IPS-NIHi11 (cell line): ENCODE data around the gene LRRC4C.
A peak's percentile ranks its signal among the peaks of the same experiment; 100 is the strongest.

Source experiments
- DNase-seq: peaks from one replicate; pipeline ENCODE4 v3.0.0; 2012; ENCODE audit warnings: mixed read lengths, low spot score

Gene LRRC4C

DNA sequence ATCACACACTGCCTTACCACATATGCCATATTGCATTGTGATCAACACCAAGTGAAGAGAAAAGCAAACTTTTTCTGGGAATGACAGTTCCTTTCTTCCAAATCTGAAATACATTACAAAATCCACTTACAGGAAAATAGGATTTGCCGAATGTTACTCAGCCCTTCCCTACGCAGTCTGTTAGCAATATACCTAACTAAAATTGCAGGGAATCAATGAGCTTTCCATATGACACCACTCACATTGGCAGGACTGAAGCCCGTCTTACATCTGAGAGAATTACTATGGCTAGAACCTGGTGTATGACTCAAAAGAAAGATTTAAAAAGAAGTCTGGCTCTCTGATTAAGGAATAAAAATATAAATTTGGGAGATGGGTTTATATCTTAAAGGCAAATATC is 136.0 kb downstream of the LRRC4C start:
- no peak for DNase-seq

DNA sequence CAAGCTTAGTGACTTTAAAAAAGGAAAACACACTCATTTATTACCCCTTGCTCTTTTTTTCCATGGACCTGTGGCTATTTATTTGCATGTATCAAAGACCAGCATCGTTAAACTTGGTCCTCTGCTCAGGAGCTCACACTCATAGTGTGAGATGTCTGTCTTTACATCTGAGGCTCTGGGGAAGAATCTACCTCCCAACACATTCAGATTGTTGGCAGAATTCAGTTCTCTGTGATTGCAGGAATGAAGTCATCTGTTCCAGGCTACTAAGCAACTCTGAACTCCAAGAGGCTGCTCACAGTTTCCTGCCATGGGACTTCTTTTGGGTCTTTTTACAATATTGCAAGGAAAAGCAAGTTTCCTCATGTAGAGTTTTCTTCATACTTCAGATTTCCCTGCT is 138.8 kb downstream of the LRRC4C start:
- no peak for DNase-seq

DNA sequence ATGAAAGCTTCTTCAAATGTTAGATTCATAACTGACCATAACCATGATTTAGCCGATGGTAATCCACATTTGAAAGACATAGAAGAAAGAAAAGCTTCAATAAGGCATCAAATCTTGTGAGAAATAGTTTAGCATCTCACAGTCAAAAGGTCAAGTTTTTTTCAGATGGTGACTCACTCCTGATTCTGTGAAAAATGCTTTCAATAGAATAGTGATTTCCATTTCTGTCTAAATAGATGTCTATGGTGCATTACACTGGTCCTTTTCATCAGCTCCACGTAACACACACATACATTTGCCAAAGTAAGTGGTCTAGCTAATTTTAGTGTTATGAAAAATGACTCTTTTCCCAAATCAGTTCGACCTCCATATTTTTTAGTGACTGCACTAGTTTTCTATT is 139.2 kb downstream of the LRRC4C start:
- no peak for DNase-seq

DNA sequence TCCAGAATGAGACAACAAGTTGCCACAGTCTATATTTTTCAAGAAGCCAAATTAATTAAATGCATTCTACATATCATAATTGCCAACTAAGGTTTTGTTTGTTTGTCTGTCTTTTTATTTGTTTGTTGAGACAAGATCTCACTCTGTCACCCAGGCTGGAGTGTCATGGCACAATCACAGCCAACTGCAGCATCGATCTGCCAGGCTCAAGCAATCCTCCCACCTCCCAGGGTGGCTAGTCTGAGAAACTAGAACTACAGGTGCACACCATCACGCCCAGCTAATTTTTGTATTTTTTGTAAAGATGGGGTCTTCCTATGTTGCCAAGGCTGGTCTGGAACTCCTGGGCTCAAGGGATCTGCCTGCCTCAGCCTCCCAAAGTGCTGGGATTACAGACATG is 140.0 kb downstream of the LRRC4C start:
- DNase-seq = no peak

DNA sequence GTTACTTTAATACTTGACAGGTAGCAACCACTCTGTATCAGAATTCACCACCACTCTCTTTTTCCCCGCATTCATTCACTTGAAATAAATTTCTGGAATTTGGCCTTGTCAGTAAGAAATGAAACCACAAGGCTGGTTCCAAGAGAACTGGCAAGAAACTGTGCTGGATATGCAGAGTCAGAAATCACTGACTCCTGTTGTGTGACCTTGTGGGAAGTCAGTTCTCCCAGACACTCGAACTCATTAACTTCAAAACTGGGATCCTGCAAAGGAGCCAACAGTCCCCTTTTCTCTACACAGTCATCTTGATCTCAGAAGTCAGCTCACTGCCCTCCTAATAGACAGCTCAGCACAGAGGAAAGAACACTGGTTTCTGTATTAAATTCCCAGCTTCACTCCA is 142.7 kb downstream of the LRRC4C start:
- no peak for DNase-seq

DNA sequence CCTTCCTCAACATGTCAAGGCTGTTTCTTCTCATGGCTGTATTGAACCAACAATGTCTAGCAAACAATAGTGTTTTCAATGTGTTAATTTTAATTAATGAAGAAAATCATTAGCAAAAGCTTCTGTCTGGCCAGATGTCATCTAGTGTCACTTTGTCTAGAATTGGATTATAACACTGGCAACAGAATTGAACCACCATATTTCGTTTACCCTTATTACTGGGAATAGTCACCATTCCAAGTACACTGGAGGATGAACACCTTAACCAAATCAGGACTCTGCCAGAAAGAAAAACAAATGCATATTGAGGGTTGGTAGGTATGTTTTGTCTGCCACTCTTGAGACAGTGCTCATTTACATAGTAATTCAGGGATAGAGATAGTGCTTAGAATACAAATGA is 146.2 kb downstream of the LRRC4C start:
- DNase-seq = no peak

DNA sequence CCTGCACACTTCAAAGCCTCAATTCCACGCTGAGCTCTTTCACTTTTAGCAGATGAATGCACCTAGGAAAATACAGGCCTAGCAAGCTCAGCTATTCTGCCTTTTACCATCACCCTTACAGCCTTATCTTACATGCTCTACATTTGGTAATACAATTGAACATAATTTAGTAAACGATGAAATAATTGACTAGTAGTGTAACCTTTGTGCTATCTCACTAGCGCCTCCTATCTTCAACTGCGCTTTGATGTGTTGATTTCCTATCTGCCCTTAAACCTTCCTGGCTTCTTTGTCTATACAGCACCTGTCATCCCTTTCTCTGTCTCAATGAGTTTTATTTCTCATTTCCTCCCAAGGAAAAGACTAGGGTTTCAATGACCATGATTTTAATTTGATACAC is 149.7 kb downstream of the LRRC4C start:
- peak; percentile 16 for DNase-seq

DNA sequence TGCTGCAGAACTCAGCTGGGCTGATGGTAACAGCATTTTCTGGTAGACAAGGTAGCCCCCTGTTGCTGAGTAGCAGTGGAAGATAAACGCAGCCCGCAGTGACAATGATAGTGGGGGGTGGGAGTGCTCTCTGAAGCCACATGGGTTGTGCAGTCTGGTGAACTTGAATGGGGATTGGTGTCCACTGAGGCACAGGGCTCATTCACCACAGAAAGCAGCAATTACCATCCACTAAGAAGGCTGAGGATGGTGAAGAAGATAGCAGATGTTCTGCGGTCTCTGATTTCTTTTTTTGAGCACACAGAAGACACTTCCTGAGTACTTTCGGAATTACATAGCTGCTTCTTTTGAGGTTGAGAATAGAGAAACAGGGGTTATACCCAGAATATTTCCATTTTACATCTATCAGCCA is 150.3 kb downstream of the LRRC4C start:
- DNase-seq = no peak

DNA sequence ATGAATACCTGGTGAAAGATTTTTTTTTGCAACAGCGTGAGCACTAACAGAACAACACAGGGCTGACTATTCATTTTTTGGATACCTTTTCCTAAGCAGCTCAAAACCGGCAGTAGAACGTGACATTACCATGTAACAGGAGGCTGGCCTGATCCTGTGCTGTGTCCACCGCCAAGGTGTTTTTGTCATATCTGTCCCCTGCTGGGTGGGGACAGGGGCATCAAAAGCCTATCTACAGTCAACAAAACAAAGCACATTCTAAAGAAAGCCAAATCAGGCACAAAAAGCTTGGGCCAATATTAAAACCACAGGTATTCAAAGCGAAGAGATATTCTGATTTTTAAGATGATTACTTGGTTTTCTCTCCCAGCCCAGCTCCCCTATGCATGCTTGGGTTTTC is 151.2 kb downstream of the LRRC4C start:
- no peak for DNase-seq

DNA sequence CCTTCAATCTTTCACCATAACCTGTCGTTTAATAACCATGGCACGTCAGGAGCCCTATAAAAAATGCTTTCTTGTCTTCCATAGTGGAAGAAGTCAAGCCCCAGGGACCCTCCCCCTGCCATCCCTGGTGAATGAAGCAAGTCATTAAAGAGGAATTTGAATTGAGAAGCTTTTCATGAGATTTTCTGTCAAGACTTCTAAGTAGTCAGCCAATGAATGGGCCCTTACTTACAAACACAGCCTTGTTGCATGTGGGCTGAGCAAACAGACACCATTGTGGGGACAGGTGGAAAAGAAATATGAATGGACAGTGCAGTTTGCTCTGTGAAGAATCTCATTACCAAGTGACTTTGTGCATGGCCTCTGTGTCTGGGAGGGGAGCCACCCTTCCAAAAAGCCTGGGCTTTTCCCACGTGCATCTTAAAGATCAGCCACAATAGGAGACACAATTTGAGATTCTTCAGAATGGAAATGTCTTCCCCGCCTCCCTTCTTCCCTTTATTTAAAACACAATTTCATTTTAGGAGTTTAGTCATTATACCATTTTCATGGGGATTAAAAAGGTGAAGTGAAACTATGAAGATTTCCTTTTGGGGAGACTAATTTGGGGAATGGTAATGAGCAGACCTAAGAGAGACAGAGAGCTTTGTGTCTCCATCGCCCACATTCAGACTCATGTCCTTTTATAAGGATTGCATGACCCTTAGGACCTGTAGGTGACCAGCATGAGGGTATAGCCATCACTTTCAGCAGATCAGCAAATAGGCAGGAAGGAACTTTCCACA is 152.0 kb downstream of the LRRC4C start:
- DNase-seq = no peak

DNA sequence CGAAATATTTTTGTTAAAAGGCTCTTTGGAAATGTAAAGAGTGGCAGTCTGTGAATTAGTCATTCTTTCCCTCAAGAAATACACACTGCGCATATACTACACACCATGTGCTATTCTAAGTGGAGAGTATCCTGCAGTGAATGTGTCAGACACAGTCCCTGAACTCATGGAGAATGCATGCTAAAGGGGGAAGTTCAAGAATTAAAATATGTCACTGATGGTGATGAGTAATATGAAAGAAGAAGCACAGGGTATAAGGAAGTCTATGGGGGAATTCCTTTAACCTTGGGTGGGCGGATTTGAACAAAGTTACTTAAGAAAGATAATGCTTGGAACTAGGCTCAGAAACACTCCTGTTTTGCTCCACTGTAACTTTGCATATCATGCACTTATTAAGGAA is 153.0 kb downstream of the LRRC4C start:
- DNase-seq = no peak

DNA sequence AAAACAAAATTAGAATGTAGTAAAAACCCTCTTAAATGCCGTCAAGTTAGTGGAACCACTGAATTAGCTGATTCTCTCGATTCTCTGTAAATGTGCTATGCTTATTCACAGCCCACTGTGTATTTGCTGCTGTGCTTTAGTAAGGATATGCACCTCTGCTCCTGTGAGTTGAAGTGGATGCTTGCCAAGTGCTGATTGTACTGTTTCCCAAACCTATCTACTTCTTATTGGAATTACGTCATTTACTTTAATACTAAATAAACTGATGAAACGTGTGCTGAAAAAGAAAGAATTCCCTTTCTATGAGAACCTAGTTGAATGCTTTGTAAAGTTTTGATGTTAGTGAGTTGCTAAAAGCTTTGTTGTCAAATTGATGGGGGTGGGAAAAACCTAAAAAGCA is 158.4 kb downstream of the LRRC4C start:
- no peak for DNase-seq

DNA sequence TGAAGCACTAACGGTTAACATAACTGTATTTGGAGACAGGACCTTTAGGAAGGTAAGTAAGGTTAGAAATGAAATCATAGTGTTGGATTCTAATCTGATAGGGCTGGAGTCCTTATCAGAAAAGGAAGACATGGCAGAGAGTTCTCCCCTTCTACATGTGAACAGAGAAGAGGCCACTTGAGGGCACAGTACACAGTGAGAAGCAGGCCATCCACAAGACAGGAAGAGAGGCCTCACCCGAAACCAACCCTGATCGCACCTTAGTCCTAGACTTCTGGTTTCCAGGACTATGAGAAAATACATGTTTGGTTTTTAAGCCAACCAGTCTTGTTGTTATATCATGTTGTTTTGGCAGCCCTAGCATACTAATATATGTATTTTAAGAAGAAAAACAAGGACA is 170.0 kb downstream of the LRRC4C start:
- no peak for DNase-seq

DNA sequence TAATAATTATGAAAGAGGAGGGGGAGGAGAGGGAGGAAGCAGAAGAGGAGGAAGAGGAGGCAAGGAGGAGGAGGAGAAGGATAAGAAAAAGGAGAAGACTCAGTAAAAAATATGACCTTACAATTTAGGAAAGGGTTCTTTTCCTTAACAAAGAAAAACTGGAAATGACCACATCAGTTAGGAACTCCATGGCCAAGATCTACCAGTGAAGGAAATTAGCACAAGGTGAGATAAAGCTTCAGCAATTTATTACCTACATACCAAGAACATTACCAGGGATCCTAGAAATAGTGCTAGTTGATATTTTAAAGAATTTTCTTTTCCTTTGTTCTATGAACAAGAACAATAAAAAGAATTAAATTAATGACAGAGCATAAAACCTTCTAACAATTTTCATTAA is 172.7 kb downstream of the LRRC4C start:
- DNase-seq = no peak

DNA sequence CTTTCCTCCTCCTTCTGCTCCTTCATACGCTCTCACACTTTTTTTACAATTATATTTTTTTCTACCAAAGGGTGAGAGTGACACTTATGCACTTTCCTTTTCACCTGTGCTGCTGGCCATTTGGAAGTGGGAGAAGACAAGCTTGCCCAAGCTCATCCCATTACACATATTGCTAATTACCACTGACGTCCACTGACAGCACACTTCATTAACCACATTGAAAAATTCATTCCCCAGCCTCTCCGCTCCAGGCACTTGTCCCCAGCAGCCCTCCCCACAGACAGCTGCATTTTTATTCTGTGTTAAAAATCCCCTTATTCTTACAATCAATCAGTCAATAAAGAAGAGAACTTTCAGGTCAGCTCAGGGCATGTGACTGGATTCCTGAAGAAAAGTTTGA is 175.1 kb downstream of the LRRC4C start:
- DNase-seq = no peak

DNA sequence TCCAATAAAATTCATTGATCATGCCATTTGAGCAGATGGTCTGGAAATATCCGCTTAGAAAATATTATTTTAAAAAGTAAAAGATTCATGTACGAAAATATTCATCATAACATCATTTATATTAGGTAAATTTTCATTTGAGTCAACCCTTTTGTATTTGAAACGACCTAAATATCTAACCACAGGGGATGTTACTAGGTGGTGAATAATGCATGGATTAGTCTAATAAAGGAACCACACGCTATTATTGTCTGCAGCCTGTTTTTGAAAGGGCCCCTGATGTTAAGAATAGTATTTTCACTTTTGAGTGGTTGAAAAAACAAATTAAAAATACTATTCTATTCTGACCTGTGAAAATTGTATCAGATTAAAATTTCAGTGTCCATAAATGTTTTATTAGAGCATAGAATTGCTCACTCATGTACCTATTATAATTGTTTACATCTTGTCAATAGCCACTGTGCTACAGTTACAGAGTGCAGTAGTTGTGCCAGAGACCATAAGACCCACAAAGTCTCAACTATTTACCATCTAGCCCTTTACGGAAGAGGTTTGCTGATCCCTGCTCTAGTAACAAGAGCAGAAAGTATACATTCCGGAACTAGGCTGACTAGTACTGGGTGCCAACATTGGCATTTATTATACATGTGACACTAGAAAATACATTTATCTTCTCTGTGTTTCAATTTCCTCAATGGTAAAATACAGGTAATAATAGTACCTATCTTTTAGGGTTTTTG is 176.1 kb downstream of the LRRC4C start:
- DNase-seq = no peak

DNA sequence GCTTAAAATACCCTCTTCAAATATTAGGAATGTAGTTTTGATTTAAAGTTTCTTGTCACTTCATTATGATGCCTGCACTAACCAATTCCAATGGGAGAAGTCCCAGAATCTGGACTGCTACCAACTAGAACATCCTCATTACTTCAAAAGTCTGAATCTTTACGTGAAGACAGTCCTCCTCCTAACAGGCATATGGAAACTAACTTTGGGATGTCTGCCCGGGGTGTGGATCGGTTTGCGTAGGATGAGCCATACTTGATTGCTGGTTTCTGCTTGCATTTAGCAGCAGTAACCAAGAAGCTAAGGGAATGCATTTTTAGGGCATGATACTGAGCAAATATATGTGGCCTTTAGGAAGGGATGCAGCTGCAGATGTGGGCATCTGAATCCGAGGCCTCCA is 177.1 kb downstream of the LRRC4C start:
- no peak for DNase-seq

DNA sequence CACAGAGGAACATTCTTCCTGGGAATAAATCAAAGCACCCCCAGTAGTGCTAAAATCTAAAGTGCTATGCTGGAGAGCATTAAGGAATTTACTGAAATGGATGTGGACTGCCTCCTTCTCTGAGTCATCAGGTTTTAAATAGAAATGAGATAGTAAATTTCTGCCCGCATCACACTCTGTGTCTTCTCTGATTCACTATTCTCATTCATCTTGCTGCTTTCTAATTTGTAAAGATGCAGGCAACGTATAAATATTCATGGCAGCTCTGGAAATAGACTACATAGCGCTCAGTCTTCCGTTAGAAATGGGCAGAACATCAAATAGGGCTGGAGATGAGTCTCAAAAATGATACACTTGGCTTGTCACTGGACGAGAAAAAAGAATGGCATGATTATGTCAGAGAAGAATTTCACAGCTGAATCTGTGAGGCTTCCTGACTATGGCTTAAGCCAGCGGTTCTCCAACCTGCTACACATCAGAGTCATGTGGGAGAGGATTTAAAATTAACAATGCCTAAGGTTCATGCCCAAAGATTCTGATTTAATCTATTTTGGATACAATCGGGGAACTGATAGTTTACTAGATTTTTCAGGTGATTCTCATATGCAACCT is 178.2 kb downstream of the LRRC4C start:
- DNase-seq = no peak

DNA sequence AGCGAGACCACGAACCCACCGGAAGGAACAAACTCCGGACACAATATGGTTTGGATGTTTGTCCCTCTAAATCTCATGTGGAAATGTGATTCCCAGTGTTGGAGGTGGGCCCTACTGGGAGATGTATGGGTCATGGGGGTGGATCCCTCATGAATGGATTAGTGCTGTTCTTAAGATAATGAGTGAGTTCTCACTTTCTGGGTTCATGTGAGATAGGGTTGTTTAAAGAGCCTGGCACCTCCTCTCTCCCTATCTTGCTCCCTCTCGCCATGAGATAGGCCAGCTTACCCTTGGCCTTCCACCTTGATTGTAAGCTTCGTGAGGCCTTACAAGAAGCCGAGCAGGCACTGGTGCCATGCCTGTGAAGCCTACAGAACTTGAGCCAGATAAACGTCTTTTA is 184.6 kb downstream of the LRRC4C start:
- no peak for DNase-seq

DNA sequence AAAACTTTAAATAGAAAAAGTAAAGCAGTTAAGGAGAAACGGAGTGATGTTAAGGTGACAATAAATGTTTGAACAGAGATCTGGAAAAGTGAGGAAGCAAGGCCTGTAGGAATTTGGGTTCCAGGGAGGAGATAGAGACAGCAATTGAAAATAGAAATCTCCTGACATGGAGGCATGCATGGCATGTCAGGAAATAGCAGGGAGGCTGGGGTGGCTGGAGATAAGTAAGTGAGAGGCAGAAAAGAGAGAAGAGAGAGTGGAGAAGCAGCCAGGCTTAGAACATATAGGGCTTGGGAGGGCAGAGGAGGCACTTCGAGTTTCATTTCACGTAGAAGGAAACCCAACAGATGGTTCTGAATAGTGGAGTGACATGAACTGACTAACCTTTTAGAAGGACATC is 185.5 kb downstream of the LRRC4C start:
- DNase-seq = no peak

DNA sequence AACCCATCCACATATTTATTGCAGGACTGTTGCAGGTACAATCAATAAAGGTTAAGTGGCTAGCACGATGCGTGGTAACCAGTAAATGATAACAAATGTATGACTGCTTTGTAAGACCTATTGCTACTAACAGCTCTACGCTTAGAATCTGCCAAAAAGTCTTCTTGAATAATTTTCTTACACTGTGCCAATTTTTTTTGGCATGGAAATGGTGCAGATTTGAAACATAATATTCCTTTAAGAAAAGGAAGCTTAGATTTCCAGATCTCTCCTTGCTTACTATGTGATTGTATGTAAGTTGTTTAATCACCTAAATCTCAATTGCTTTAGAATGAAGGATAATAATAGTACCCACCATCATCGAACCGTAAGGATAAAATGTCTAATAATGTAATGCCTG is 192.0 kb downstream of the LRRC4C start:
- no peak for DNase-seq

DNA sequence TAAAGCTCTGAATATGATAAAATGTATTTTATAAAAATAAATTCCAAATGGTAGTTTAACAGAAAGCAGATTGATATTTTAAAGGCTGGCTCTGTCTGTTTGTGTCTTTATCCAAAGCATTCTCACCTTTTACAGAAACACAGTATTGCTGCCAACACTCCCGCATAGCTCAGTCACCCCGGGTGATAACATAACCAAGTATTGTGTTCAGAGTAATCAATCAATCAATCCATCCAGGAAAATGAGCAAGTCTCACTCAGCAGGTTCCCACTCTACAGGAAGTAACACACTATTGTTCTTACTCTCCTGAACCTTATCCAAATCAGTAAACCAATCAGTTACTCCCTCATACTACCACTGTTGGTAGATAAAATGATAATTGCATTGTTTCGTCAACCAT is 203.4 kb downstream of the LRRC4C start:
- no peak for DNase-seq

DNA sequence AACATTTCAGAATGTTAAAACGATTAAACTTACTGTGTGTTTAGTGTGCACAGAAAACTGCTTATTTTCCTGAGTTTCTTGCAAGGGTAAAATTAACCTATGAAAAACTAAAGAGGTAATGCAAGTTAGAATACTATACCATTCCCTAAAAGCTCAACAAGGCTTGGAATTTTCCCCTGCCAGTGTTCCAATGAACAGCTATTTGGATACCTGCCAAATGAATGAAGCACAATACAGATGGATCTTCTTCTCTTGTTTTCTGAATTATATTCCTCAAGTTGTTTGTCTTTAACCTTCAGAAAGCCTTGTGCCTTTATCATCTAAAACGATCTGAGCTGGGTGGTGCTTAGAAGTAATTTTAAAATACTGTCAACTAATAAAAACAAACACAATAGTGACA is 204.5 kb downstream of the LRRC4C start:
- DNase-seq = no peak
